OCI-LY1 (cell line): Measurements from ENCODE around the gene BOK.
"Not testable (repeated sequence)": the region's sequence is repeated elsewhere in the genome, so short reads cannot be mapped to it uniquely, and the experiment has no call there.

ENCODE experiments used
- H2AFZ ChIP-seq: fragments of 200-600 bp; sonication (generic), shearing (Covaris generic); 2 replicates; pipeline ENCODE4 v1.6.0; 2014; ENCODE audit warnings: antibody characterized with exemption, mild to moderate bottlenecking, low read length
- H3F3A ChIP-seq: fragments of 200-600 bp; sonication (generic), shearing (Covaris generic); 2 replicates; pipeline ENCODE4 v1.6.0; 2014; ENCODE audit warnings: mild to moderate bottlenecking, antibody characterized with exemption, low read length, moderate library complexity; ENCODE audit not compliant: insufficient read depth
- H3K27ac ChIP-seq: fragments of 200-600 bp; sonication (generic); 2 replicates; pipeline ENCODE4 v1.5.1; 2014; ENCODE audit warnings: low read length, mixed run types, mild to moderate bottlenecking, low read depth; ENCODE audit not compliant: poor library complexity, severe bottlenecking
- H3K27me3 ChIP-seq: fragments of 200-600 bp; sonication (generic); 2 replicates; pipeline ENCODE4 v1.6.0; 2014; ENCODE audit warnings: antibody characterized with exemption, mild to moderate bottlenecking, low read length, moderate library complexity; ENCODE audit not compliant: insufficient read depth
- H3K36me3 ChIP-seq: fragments of 200-600 bp; sonication (generic); 2 replicates; pipeline ENCODE4 v1.6.1; 2014; ENCODE audit warnings: mild to moderate bottlenecking, antibody characterized with exemption, low read length, moderate library complexity, mixed read lengths; ENCODE audit not compliant: insufficient read depth
- H3K4me1 ChIP-seq: fragments of 200-600 bp; sonication (generic); 2 replicates; pipeline ENCODE4 v1.5.1; 2014; ENCODE audit warnings: mild to moderate bottlenecking, low read length, moderate library complexity; ENCODE audit not compliant: insufficient read depth, severe bottlenecking
- H3K4me2 ChIP-seq: fragments of 200-600 bp; sonication (generic), shearing (Covaris generic); 2 replicates; pipeline ENCODE4 v1.6.1; 2014; ENCODE audit warnings: low read length
- H3K4me3 ChIP-seq: fragments of 200-600 bp; sonication (generic); 2 replicates; pipeline ENCODE4 v1.5.1; 2014; ENCODE audit warnings: low read length, low read depth, mild to moderate bottlenecking, mixed read lengths; ENCODE audit not compliant: poor library complexity, severe bottlenecking
- H3K79me2 ChIP-seq: fragments of 200-600 bp; shearing (Covaris generic); 2 replicates; pipeline ENCODE4 v1.6.1; 2016; ENCODE audit warnings: mixed run types, low read length, mixed read lengths; ENCODE audit not compliant: insufficient read depth
- H3K9ac ChIP-seq: fragments of 200-600 bp; sonication (generic), shearing (Covaris generic); 2 replicates; pipeline ENCODE4 v1.6.1; 2014; ENCODE audit warnings: mild to moderate bottlenecking, low read length, mixed read lengths
- H3K9me2 ChIP-seq: fragments of 200-600 bp; sonication (generic), shearing (Covaris generic); 2 replicates; pipeline ENCODE4 v1.6.1; 2014; ENCODE audit warnings: low read depth, mild to moderate bottlenecking, low read length, mixed read lengths
- H3K9me3 ChIP-seq: fragments of 200-600 bp; shearing (Covaris generic); 2 replicates; pipeline ENCODE4 v1.6.1; 2014; ENCODE audit warnings: low read length, mixed read lengths
- H4K20me1 ChIP-seq: fragments of 200-600 bp; sonication (generic), shearing (Covaris generic); 2 replicates; pipeline ENCODE4 v1.6.0; 2016; ENCODE audit warnings: mild to moderate bottlenecking, low read length; ENCODE audit not compliant: insufficient read depth
- EZH2 ChIP-seq: fragments of 200-600 bp; sonication (generic), shearing (Covaris generic); IDR thresholded peaks from 2 replicates; pipeline ENCODE4 v1.8.0; 2017; ENCODE audit warnings: borderline replicate concordance, mixed run types, mild to moderate bottlenecking, antibody characterized with exemption, low read length, moderate library complexity, mixed read lengths
- TF ChIP-seq, protein P1 (sequence below): fragments of 200-600 bp; sonication (generic), shearing (Covaris generic); IDR thresholded peaks from 2 replicates; pipeline ENCODE4 v1.5.1; 2017; ENCODE audit warnings: mild to moderate bottlenecking, antibody characterized with exemption, low read length, moderate library complexity, mixed read lengths

BOK gene

GRCh38 chr2:241586564-241587264 lies 28.2 kb downstream of the BOK start:
- Histone ChIP-seq H3K36me3 (peaks cover 70% of the 10 kb centered on the region), H4K20me1 (no peaks in the 10 kb centered on the region), H3K27ac (no peak overlapping the region), H3F3A (no peaks in the 10 kb centered on the region), H2AFZ (no peak overlapping the region), H3K27me3 (no peaks in the 10 kb centered on the region), H3K79me2 (no peaks in the 10 kb centered on the region), H3K9me3 (peaks cover 19% of the 10 kb centered on the region), H3K9me2 (no peaks in the 10 kb centered on the region), H3K4me1 (no peaks in the 10 kb centered on the region), H3K9ac (no peak overlapping the region), H3K4me3 (no peak overlapping the region), H3K4me2 (no peak overlapping the region)
- no peak for TF ChIP-seq EZH2
- TF ChIP-seq, protein P1, sequence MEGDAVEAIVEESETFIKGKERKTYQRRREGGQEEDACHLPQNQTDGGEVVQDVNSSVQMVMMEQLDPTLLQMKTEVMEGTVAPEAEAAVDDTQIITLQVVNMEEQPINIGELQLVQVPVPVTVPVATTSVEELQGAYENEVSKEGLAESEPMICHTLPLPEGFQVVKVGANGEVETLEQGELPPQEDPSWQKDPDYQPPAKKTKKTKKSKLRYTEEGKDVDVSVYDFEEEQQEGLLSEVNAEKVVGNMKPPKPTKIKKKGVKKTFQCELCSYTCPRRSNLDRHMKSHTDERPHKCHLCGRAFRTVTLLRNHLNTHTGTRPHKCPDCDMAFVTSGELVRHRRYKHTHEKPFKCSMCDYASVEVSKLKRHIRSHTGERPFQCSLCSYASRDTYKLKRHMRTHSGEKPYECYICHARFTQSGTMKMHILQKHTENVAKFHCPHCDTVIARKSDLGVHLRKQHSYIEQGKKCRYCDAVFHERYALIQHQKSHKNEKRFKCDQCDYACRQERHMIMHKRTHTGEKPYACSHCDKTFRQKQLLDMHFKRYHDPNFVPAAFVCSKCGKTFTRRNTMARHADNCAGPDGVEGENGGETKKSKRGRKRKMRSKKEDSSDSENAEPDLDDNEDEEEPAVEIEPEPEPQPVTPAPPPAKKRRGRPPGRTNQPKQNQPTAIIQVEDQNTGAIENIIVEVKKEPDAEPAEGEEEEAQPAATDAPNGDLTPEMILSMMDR, result no peak

DNA sequence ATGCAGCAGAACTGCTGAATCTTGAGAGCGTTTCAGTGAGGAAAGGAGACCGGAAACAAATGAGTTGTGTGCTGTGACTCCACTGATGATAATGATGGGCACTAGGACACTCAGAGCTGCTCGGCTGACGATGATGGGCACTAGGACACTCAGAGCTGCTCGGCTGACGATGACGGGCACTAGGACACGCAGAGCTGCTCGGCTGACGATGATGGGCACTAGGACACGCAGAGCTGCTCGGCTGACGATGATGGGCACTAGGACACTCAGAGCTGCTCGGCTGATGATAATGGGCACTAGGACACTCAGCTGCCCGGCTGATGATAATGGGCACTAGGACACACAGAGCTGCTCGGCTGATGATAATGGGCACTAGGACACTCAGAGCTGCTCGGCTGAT lies 31.3 kb downstream of the BOK start:
- H3K9me2 ChIP-seq, H3F3A ChIP-seq, H3K4me3 ChIP-seq, H3K4me2 ChIP-seq, H3K27ac ChIP-seq, H3K9ac ChIP-seq, H3K79me2 ChIP-seq, H4K20me1 ChIP-seq, H2AFZ ChIP-seq, H3K4me1 ChIP-seq, H3K27me3 ChIP-seq: not testable (repeated sequence)
- H3K36me3 ChIP-seq, result peaks cover 50% of the 10 kb centered on the region
- H3K9me3 ChIP-seq, result peaks cover 19% of the 10 kb centered on the region

DNA sequence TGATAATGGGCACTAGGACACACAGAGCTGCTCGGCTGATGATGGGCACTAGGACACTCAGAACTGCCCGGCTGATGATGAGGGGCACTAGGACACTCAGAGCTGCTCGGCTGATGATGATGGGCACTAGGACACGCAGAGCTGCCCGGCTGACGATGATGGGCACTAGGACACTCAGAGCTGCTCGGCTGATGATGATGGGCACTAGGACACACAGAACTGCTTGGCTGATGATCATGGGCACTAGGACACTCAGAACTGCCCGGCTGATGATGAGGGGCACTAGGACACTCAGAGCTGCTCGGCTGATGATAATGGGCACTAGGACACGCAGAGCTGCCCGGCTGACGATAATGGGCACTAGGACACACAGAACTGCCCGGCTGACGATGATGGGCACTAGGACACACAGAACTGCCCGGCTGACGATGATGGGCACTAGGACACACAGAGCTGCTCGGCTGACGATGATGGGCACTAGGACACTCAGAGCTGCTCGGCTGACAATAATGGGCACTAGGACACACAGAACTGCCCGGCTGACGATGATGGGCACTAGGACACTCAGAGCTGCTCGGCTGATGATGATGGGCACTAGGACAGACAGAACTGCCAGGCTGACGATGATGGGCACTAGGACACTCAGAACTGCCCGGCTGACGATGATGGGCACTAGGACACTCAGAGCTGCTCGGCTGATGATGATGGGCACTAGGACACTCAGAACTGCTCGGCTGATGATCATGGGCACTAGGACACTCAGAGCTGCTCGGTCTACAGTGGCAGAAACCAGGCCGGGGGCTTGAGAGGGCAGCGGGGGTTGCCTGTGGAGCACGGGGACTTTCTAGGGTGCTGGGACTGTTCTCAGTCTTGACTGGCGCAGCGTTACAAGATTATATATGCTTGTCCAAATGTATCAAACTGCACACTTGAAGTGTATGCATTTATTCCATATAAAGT lies 32.2 kb downstream of the BOK start:
- H4K20me1 ChIP-seq, H3K79me2 ChIP-seq, H3K27me3 ChIP-seq, H3K9ac ChIP-seq, H3F3A ChIP-seq, H3K4me1 ChIP-seq, H3K9me2 ChIP-seq, H2AFZ ChIP-seq, H3K4me3 ChIP-seq, H3K27ac ChIP-seq, H3K4me2 ChIP-seq: not testable (repeated sequence)
- Histone ChIP-seq H3K36me3 (peaks cover 43% of the 10 kb centered on the region), H3K9me3 (peaks cover 12% of the 10 kb centered on the region)

- no peak overlapping the region for H2AFZ ChIP-seq
- H3K4me1 ChIP-seq, result no peaks in the 10 kb centered on the region
- no peaks in the 10 kb centered on the region for H3K9me2 ChIP-seq
- H3K27ac ChIP-seq, result no peak overlapping the region
- H3K4me3 ChIP-seq, result no peak overlapping the region
- TF ChIP-seq, protein P1, result no peak
- no peak for TF ChIP-seq EZH2
- H3K9ac ChIP-seq, result no peak overlapping the region
- H3K9me3 ChIP-seq, result peaks cover under 1% of the 10 kb centered on the region; the same call in 1 of the 2 replicates
- H3K27me3 ChIP-seq, result no peaks in the 10 kb centered on the region
- H3F3A ChIP-seq, result no peaks in the 10 kb centered on the region
- no peak overlapping the region for H3K4me2 ChIP-seq
- no peaks in the 10 kb centered on the region for H3K79me2 ChIP-seq
- H4K20me1 ChIP-seq, result no peaks in the 10 kb centered on the region
- H3K36me3 ChIP-seq, result peaks cover 32% of the 10 kb centered on the region
Measured at GRCh38 chr2:241592126-241592845, 33.7 kb downstream of the BOK start.
